HepG2 (cell line): ENCODE measurements around the gene LPIN3. TPM values are rescaled to one million over a fixed set of nuclear protein-coding genes. Genes with fewer than 3 reads are reported as not detected.

Experiments used
- ATF1 ChIP-seq: IDR thresholded peaks from 2 replicates; pipeline ENCODE4 v1.6.1; 2016; ENCODE audit warnings: mild to moderate bottlenecking, control low read depth
- ATRX ChIP-seq: sonication (generic); formaldehyde crosslinking; IDR thresholded peaks from 2 replicates; pipeline ENCODE4 v1.4.0; 2020; ENCODE audit warnings: missing genetic modification reagents, borderline replicate concordance
- CC2D1A ChIP-seq: sonication (generic); formaldehyde crosslinking; IDR thresholded peaks from 2 replicates; pipeline ENCODE4 v1.8.1; 2023; ENCODE audit warnings: mild to moderate bottlenecking, missing genetic modification reagents
- HES4 ChIP-seq: sonication (generic); formaldehyde crosslinking; IDR thresholded peaks from 2 replicates; pipeline ENCODE4 v1.9.0; 2021; ENCODE audit warnings: mild to moderate bottlenecking, missing genetic modification reagents, borderline replicate concordance
- JUN ChIP-seq: sonication (generic); formaldehyde crosslinking; IDR thresholded peaks from 2 replicates; pipeline ENCODE4 v1.4.0; 2020; ENCODE audit warnings: mild to moderate bottlenecking, missing genetic modification reagents
- KDM5B ChIP-seq: sonication (generic); formaldehyde crosslinking; IDR thresholded peaks from 2 replicates; pipeline ENCODE4 v1.4.0; 2020; ENCODE audit warnings: missing genetic modification reagents, mild to moderate bottlenecking, borderline replicate concordance
- MAFK ChIP-seq, 2 experiments: IDR thresholded peaks in 1 of 2; conservative IDR thresholded peaks in 1 of 2; 2 replicates each; pipeline ENCODE4 v1.6.1; 2011; ENCODE audit warnings: improper control_type of control experiment in 2 of 2, low read length in 2 of 2
- STAT5B ChIP-seq: sonication (generic); formaldehyde crosslinking; IDR thresholded peaks from 2 replicates; pipeline ENCODE4 v1.4.0; 2020; ENCODE audit warnings: missing genetic modification reagents
- ZBTB7B ChIP-seq: sonication (generic); formaldehyde crosslinking; IDR thresholded peaks from 2 replicates; pipeline ENCODE4 v1.4.0; 2020; ENCODE audit warnings: missing genetic modification reagents
- ZFAT ChIP-seq: sonication (generic); formaldehyde crosslinking; conservative IDR thresholded peaks from 2 replicates; pipeline ENCODE4 v1.8.1; 2023; ENCODE audit warnings: missing genetic modification reagents, inconsistent platforms
- ZFP62 ChIP-seq: sonication (generic); formaldehyde crosslinking; IDR thresholded peaks from 2 replicates; pipeline ENCODE4 v1.4.0; 2020; ENCODE audit warnings: missing genetic modification reagents
- ZFP82 ChIP-seq: sonication (generic); formaldehyde crosslinking; IDR thresholded peaks from 2 replicates; pipeline ENCODE4 v1.5.1; 2020; ENCODE audit warnings: mild to moderate bottlenecking, missing genetic modification reagents, borderline replicate concordance
- ZNF510 ChIP-seq: sonication (generic); formaldehyde crosslinking; IDR thresholded peaks from 2 replicates; pipeline ENCODE4 v1.4.0; 2020; ENCODE audit warnings: low read depth, mild to moderate bottlenecking, missing genetic modification reagents
- polyA plus RNA-seq, 8 experiments: library from polyadenylated mRNA; depleted of rRNA in 3 of 8; stranded (reverse) in 7 of 8; unstranded in 1 of 8; fragments of >200 nt; fragmentation: Illumina TruSeq in 4 of 8; extraction: Trizol in 4 of 8; gene quantifications; 2 replicates each; pipeline versions ENCODE4 v1.2.1 to v1.2.3, GENCODE V29; 2011 to 2016; ENCODE audit warnings: low read depth in 4 of 8, missing spikeins in 1 of 8, mixed read lengths in 1 of 8; ENCODE audit not compliant: insufficient read depth in 1 of 8
- total RNA-seq, 5 experiments: library from RNA; depleted of rRNA; stranded (reverse); fragments of >200 nt; fragmentation: Illumina TruSeq; extraction: Trizol; gene quantifications; 2 replicates each; pipeline ENCODE4 v1.2.3, GENCODE V29; 2016; ENCODE audit warnings: low read depth in 1 of 5
- TF ChIP-seq, protein P1 (sequence below): IDR thresholded peaks from 2 replicates; pipeline ENCODE4 v1.6.1; 2016; ENCODE audit warnings: low read depth, missing genetic modification reagents, missing compliant biosample characterization
- TF ChIP-seq, protein P2 (sequence below): IDR thresholded peaks from 2 replicates; pipeline ENCODE4 v1.6.1; 2016; ENCODE audit warnings: mild to moderate bottlenecking
- TF ChIP-seq, protein P3 (sequence below): sonication (generic); formaldehyde crosslinking; IDR thresholded peaks from 2 replicates; pipeline ENCODE4 v1.5.0; 2020; ENCODE audit warnings: missing genetic modification reagents
- TF ChIP-seq, protein P4 (sequence below): sonication (generic); formaldehyde crosslinking; IDR thresholded peaks from 2 replicates; pipeline ENCODE4 v1.4.0; 2020; ENCODE audit warnings: mild to moderate bottlenecking, missing genetic modification reagents

LPIN3 gene
- total and polyA plus RNA-seq, 2 of the 13 experiments (the other 11 are each of a cell fraction or from before 2014, with no cell fraction given) = 14.2 to 28.6 TPM

DNA sequence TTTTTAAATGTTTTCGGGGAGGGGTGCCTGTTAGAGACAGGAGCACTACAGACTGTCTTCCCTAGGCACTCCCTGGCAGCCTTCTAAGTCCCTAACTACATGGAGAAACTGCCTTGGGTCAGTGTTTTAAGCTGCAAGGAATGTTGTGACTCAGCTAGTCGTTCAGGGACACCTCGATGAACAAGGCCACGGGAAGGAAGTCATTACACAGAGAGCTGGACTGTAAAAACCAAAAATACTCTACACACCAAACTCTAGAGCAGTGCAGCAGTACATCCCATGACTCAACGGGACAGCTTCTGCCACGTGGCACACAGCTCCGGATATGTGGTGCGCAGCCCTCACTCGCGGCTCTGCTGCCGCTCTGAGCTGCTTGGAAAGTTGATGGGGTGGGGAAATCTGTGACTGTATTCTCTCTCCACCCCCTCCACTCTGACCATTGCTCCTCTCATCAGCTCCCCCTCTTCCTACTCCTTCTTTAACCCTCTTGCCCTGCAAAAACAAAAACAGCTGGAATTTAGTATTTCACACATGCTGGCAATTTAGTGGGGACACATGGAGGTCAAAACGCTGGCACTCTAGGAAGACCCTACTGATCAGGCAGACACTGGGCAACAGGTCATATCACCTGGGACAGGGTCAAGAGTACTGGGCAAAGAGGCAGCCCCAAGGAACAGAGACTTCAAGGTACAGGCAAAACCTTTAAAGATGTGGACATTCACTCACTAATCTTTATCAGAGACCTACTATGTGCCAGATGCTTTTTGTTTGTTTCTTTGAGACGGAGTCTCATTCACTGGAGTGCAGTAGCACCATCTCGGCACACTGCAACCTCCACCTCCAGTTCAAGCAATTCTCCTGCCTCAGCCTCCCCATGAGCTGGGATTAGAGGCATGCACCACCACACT, 10.9 kb upstream of the LPIN3 start (continued):
- TF ChIP-seq, protein P1, sequence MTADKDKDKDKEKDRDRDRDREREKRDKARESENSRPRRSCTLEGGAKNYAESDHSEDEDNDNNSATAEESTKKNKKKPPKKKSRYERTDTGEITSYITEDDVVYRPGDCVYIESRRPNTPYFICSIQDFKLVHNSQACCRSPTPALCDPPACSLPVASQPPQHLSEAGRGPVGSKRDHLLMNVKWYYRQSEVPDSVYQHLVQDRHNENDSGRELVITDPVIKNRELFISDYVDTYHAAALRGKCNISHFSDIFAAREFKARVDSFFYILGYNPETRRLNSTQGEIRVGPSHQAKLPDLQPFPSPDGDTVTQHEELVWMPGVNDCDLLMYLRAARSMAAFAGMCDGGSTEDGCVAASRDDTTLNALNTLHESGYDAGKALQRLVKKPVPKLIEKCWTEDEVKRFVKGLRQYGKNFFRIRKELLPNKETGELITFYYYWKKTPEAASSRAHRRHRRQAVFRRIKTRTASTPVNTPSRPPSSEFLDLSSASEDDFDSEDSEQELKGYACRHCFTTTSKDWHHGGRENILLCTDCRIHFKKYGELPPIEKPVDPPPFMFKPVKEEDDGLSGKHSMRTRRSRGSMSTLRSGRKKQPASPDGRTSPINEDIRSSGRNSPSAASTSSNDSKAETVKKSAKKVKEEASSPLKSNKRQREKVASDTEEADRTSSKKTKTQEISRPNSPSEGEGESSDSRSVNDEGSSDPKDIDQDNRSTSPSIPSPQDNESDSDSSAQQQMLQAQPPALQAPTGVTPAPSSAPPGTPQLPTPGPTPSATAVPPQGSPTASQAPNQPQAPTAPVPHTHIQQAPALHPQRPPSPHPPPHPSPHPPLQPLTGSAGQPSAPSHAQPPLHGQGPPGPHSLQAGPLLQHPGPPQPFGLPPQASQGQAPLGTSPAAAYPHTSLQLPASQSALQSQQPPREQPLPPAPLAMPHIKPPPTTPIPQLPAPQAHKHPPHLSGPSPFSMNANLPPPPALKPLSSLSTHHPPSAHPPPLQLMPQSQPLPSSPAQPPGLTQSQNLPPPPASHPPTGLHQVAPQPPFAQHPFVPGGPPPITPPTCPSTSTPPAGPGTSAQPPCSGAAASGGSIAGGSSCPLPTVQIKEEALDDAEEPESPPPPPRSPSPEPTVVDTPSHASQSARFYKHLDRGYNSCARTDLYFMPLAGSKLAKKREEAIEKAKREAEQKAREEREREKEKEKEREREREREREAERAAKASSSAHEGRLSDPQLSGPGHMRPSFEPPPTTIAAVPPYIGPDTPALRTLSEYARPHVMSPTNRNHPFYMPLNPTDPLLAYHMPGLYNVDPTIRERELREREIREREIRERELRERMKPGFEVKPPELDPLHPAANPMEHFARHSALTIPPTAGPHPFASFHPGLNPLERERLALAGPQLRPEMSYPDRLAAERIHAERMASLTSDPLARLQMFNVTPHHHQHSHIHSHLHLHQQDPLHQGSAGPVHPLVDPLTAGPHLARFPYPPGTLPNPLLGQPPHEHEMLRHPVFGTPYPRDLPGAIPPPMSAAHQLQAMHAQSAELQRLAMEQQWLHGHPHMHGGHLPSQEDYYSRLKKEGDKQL (CRISPR knock-in tag) = no peak
- TF ChIP-seq, protein P2, sequence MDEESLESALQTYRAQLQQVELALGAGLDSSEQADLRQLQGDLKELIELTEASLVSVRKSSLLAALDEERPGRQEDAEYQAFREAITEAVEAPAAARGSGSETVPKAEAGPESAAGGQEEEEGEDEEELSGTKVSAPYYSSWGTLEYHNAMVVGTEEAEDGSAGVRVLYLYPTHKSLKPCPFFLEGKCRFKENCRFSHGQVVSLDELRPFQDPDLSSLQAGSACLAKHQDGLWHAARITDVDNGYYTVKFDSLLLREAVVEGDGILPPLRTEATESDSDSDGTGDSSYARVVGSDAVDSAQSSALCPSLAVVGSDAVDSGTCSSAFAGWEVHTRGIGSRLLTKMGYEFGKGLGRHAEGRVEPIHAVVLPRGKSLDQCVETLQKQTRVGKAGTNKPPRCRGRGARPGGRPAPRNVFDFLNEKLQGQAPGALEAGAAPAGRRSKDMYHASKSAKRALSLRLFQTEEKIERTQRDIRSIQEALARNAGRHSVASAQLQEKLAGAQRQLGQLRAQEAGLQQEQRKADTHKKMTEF (CRISPR knock-in tag) = peak; percentile 56; the same call in 1 of the 2 replicates
- TF ChIP-seq CC2D1A = no peak
- TF ChIP-seq ATRX (CRISPR knock-in tag) = no peak
- TF ChIP-seq STAT5B = no peak
- TF ChIP-seq, protein P3, sequence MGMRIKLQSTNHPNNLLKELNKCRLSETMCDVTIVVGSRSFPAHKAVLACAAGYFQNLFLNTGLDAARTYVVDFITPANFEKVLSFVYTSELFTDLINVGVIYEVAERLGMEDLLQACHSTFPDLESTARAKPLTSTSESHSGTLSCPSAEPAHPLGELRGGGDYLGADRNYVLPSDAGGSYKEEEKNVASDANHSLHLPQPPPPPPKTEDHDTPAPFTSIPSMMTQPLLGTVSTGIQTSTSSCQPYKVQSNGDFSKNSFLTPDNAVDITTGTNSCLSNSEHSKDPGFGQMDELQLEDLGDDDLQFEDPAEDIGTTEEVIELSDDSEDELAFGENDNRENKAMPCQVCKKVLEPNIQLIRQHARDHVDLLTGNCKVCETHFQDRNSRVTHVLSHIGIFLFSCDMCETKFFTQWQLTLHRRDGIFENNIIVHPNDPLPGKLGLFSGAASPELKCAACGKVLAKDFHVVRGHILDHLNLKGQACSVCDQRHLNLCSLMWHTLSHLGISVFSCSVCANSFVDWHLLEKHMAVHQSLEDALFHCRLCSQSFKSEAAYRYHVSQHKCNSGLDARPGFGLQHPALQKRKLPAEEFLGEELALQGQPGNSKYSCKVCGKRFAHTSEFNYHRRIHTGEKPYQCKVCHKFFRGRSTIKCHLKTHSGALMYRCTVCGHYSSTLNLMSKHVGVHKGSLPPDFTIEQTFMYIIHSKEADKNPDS (CRISPR knock-in tag) = no peak
- no peak for TF ChIP-seq ATF1 (CRISPR knock-in tag)
- no peak for TF ChIP-seq MAFK (conservative IDR thresholded peaks at IDR 0.05 in 1 of 2, IDR thresholded peaks at IDR 0.05 in 1 of 2; ENCODE audit: low read length in 2 of 2)
- peak; percentile 81; the same call in 1 of the 2 replicates for TF ChIP-seq JUN (CRISPR knock-in tag)
- peak; percentile 40; the same call in 1 of the 2 replicates for TF ChIP-seq ZBTB7B (CRISPR knock-in tag)
- TF ChIP-seq ZNF510 = peak; percentile 78; the same call in 1 of the 2 replicates
- no peak for TF ChIP-seq ZFP62
- no peak for TF ChIP-seq ZFAT (CRISPR knock-in tag)
- no peak for TF ChIP-seq HES4 (CRISPR knock-in tag)
- TF ChIP-seq KDM5B (CRISPR knock-in tag) = peak; percentile 63; the same call in 1 of the 2 replicates
- no peak for TF ChIP-seq ZFP82 (CRISPR knock-in tag)
- TF ChIP-seq, protein P4, sequence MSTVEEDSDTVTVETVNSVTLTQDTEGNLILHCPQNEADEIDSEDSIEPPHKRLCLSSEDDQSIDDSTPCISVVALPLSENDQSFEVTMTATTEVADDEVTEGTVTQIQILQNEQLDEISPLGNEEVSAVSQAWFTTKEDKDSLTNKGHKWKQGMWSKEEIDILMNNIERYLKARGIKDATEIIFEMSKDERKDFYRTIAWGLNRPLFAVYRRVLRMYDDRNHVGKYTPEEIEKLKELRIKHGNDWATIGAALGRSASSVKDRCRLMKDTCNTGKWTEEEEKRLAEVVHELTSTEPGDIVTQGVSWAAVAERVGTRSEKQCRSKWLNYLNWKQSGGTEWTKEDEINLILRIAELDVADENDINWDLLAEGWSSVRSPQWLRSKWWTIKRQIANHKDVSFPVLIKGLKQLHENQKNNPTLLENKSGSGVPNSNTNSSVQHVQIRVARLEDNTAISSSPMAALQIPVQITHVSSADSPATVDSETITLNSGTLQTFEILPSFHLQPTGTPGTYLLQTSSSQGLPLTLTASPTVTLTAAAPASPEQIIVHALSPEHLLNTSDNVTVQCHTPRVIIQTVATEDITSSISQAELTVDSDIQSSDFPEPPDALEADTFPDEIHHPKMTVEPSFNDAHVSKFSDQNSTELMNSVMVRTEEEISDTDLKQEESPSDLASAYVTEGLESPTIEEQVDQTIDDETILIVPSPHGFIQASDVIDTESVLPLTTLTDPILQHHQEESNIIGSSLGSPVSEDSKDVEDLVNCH (CRISPR knock-in tag) = peak; percentile 71; the same call in 1 of the 2 replicates
